Duodenal mucosa (tissue), 2 donors: Measurements from ENCODE around the gene RHOT2.
"Not testable (repeated sequence)": the region's sequence is repeated elsewhere in the genome, so short reads cannot be mapped to it uniquely, and the experiment has no call there.

Experiments
- H3K27ac ChIP-seq: one replicate; pipeline ENCODE4 v1.7.0; 2013; ENCODE audit warnings: low read depth, low read length
- H3K27me3 ChIP-seq, 2 donors: one replicate each; pipeline ENCODE4 v1.7.0; 2013; ENCODE audit warnings: low read length in 2 of 2, control low read depth in 1 of 2; ENCODE audit not compliant: insufficient read depth in 2 of 2, control insufficient read depth in 1 of 2
- H3K36me3 ChIP-seq, 2 donors: one replicate each; pipeline ENCODE4 v1.7.0; 2013; ENCODE audit warnings: low read length in 2 of 2, control low read depth in 1 of 2; ENCODE audit not compliant: insufficient read depth in 2 of 2, control insufficient read depth in 1 of 2
- H3K4me1 ChIP-seq, 2 donors: one replicate each; pipeline ENCODE4 v1.7.0; 2013; ENCODE audit warnings: low read length in 2 of 2, control low read depth in 1 of 2; ENCODE audit not compliant: insufficient read depth in 2 of 2, control insufficient read depth in 1 of 2
- H3K4me3 ChIP-seq, 2 donors: one replicate each; pipeline ENCODE4 v1.7.0; 2013; ENCODE audit warnings: low read length in 2 of 2, low read depth in 1 of 2
- H3K9ac ChIP-seq, 2 donors: one replicate each; pipeline ENCODE4 v1.7.0; 2013; ENCODE audit warnings: low read length in 2 of 2, low read depth in 1 of 2
- H3K9me3 ChIP-seq, 2 donors: one replicate each; pipeline ENCODE4 v1.7.0; 2013; ENCODE audit warnings: low read length in 2 of 2, control low read depth in 1 of 2; ENCODE audit not compliant: control insufficient read depth in 1 of 2

Gene RHOT2

GRCh38 chr16:689175-689897, 21.4 kb downstream of the RHOT2 start:
- H3K36me3 ChIP-seq: peaks cover 3 to 22% of the 10 kb centered on the region in 2 donors
- H3K4me3 ChIP-seq: peak overlapping the region; percentile 77 to 91
- peak overlapping the region; percentile 83 to 94 for H3K9ac ChIP-seq
- peaks cover 10 to 13% of the 10 kb centered on the region in 2 donors for H3K27me3 ChIP-seq
- no peaks in the 10 kb centered on the region for H3K9me3 ChIP-seq
- H3K27ac ChIP-seq: no peak overlapping the region
- H3K4me1 ChIP-seq: peaks cover 8 to 23% of the 10 kb centered on the region in 2 donors

- H3K27ac ChIP-seq, H3K4me3 ChIP-seq, H3K9me3 ChIP-seq, H3K9ac ChIP-seq: not testable (repeated sequence)
- Histone ChIP-seq H3K36me3 (peaks cover 3 to 17% of the 10 kb centered on the region in 2 donors), H3K27me3 (peaks cover 19 to 21% of the 10 kb centered on the region in 2 donors), H3K4me1 (peaks cover 21 to 30% of the 10 kb centered on the region in 2 donors)
Observed at GRCh38 chr16:691242-691641, 23.3 kb downstream of the RHOT2 start.

- Histone ChIP-seq H3K27ac (no peak overlapping the region), H3K9me3 (no peaks in the 10 kb centered on the region), H3K27me3 (peaks cover 19 to 21% of the 10 kb centered on the region in 2 donors), H3K36me3 (peaks cover 0 to 5% of the 10 kb centered on the region in 2 donors), H3K4me1 (peaks cover 22 to 32% of the 10 kb centered on the region in 2 donors), H3K9ac (no peak overlapping the region), H3K4me3 (no peak overlapping the region)
Observed at GRCh38 chr16:692356-693108, 24.6 kb downstream of the RHOT2 start.

GRCh38 chr16:693364-693763, 25.4 kb downstream of the RHOT2 start:
- no peak overlapping the region for H3K27ac ChIP-seq
- peaks cover 22 to 32% of the 10 kb centered on the region in 2 donors for H3K4me1 ChIP-seq
- peaks cover 19 to 21% of the 10 kb centered on the region in 2 donors for H3K27me3 ChIP-seq
- no peak overlapping the region for H3K4me3 ChIP-seq
- no peaks in the 10 kb centered on the region for H3K9me3 ChIP-seq
- no peaks in the 10 kb centered on the region for H3K36me3 ChIP-seq
- no peak overlapping the region for H3K9ac ChIP-seq

- no peak overlapping the region for H3K4me3 ChIP-seq
- H3K9ac ChIP-seq: no peak overlapping the region
- no peak overlapping the region for H3K27ac ChIP-seq
- H3K27me3 ChIP-seq: peaks cover 19 to 21% of the 10 kb centered on the region in 2 donors
- H3K9me3 ChIP-seq: no peaks in the 10 kb centered on the region
- no peaks in the 10 kb centered on the region for H3K36me3 ChIP-seq
- H3K4me1 ChIP-seq: peaks cover 22 to 30% of the 10 kb centered on the region in 2 donors
Observed at GRCh38 chr16:693766-694165, 25.8 kb downstream of the RHOT2 start.

GRCh38 chr16:694187-694862, 26.4 kb downstream of the RHOT2 start:
- H3K36me3 ChIP-seq: no peaks in the 10 kb centered on the region
- no peak overlapping the region for H3K9ac ChIP-seq
- H3K27me3 ChIP-seq: peaks cover 23 to 25% of the 10 kb centered on the region in 2 donors
- H3K4me1 ChIP-seq: peaks cover 19 to 25% of the 10 kb centered on the region in 2 donors
- no peak overlapping the region for H3K27ac ChIP-seq
- no peaks in the 10 kb centered on the region for H3K9me3 ChIP-seq
- H3K4me3 ChIP-seq: peak overlapping the region in 1 of 2 donors; percentile 35

- H3K36me3 ChIP-seq: no peaks in the 10 kb centered on the region
- no peak overlapping the region for H3K9ac ChIP-seq
- H3K27me3 ChIP-seq: peaks cover 27 to 29% of the 10 kb centered on the region in 2 donors
- H3K4me1 ChIP-seq: peaks cover 15 to 19% of the 10 kb centered on the region in 2 donors
- no peak overlapping the region for H3K27ac ChIP-seq
- H3K4me3 ChIP-seq: peak overlapping the region; percentile 35 to 61
- H3K9me3 ChIP-seq: no peaks in the 10 kb centered on the region
Observed at GRCh38 chr16:694863-695354, 27.0 kb downstream of the RHOT2 start.

GRCh38 chr16:695355-696089, 27.6 kb downstream of the RHOT2 start:
- Histone ChIP-seq H3K4me3 (peak overlapping the region; percentile 57 to 81), H3K27ac (peak overlapping the region; percentile 58)

GRCh38 chr16:698911-699671, 31.2 kb downstream of the RHOT2 start:
- H3K27ac ChIP-seq: no peak overlapping the region
- no peak overlapping the region for H3K4me3 ChIP-seq
- H3K9me3 ChIP-seq: no peaks in the 10 kb centered on the region
- H3K27me3 ChIP-seq: peaks cover 55 to 56% of the 10 kb centered on the region in 2 donors
- H3K36me3 ChIP-seq: no peaks in the 10 kb centered on the region
- H3K9ac ChIP-seq: no peak overlapping the region
- H3K4me1 ChIP-seq: peaks cover 15 to 18% of the 10 kb centered on the region in 2 donors

More at GRCh38 chr16:695355-696089, 27.6 kb downstream of the RHOT2 start:
- Histone ChIP-seq H3K36me3 (no peaks in the 10 kb centered on the region), H3K27me3 (peaks cover 33 to 35% of the 10 kb centered on the region in 2 donors), H3K9me3 (no peaks in the 10 kb centered on the region), H3K4me1 (peaks cover 15 to 18% of the 10 kb centered on the region in 2 donors), H3K9ac (peak overlapping the region in 1 of 2 donors; percentile 63)
